ENCODE data around the gene ATAD2B.

The ATAD2B gene

DNA sequence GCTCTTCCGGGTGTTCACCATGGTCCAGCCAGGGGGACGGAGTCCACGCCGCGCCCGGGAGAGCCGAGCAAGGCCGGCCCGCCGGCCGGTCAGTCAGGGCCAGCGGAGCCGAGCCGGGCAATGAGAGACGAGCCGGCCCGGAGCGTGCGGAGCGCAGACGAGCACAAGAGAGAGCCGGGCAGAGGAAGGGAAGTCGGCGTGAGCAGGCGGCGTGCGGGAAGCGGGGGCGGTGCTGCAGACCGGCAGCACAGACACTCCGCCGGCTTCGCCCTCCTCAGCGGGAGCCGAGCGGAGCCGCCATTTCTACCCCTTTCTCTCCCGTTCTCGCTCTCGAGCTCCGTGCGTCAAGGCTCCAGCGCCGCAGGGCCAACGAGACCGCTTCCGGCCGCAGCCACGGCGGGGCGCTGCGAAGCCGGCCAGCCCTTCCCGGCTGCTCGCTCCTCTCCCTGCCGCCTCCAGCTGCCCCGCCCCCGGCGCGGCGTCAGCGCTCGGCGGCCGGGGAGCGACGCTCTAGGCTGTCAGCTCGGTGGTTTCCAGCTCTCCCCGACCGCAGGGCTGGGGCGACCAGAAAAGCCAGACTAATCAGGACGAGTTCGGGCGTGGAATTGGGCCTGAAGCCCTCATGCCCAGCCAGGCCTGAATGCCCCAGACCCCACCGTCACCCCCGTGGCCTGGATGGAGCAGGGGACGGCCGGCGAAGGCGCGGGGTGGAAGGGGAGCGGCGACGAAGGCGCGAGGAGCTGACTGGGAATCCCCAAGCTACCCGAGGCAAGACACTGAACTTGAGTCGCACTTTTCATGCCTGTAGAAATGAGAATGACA is at the start of gene ATAD2B:
ATAD2B (minus strand) TSS at position 374 of the 822 bp plus-strand sequence; CDS start at position 21, 353 bp downstream.
- ATAC-seq, result peak; percentile 94
- TF ChIP-seq, protein P1, sequence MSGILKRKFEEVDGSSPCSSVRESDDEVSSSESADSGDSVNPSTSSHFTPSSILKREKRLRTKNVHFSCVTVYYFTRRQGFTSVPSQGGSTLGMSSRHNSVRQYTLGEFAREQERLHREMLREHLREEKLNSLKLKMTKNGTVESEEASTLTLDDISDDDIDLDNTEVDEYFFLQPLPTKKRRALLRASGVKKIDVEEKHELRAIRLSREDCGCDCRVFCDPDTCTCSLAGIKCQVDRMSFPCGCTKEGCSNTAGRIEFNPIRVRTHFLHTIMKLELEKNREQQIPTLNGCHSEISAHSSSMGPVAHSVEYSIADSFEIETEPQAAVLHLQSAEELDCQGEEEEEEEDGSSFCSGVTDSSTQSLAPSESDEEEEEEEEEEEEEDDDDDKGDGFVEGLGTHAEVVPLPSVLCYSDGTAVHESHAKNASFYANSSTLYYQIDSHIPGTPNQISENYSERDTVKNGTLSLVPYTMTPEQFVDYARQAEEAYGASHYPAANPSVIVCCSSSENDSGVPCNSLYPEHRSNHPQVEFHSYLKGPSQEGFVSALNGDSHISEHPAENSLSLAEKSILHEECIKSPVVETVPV (CRISPR knock-in tag; IDR thresholded peaks at IDR 0.05), result peak; percentile 32; the same call in 1 of the 2 replicates
- TF ChIP-seq BACH2 (CRISPR knock-in tag; IDR thresholded peaks at IDR 0.05; ENCODE audit: borderline replicate concordance) (no peak), PPARA (CRISPR knock-in tag; IDR thresholded peaks at IDR 0.05; ENCODE audit: borderline replicate concordance) (no peak), ZFP3 (CRISPR knock-in tag; IDR thresholded peaks at IDR 0.05) (0 out of 2 replicates have a peak, but pooled peaks have one; percentile 32), GLIS3 (CRISPR knock-in tag; IDR thresholded peaks at IDR 0.05) (no peak), SNAI2 (CRISPR knock-in tag; IDR thresholded peaks at IDR 0.05) (no peak), ZFP30 (CRISPR knock-in tag; IDR thresholded peaks at IDR 0.05) (no peak), RARB (CRISPR knock-in tag; IDR thresholded peaks at IDR 0.05) (no peak), CSDC2 (CRISPR knock-in tag; IDR thresholded peaks at IDR 0.05) (no peak), ARNTL (CRISPR knock-in tag; IDR thresholded peaks at IDR 0.05; ENCODE audit: borderline replicate concordance, low read depth) (no peak), ZNF565 (CRISPR knock-in tag; conservative IDR thresholded peaks at IDR 0.05; ENCODE audit: low read depth) (no peak), ZNF8 (CRISPR knock-in tag; IDR thresholded peaks at IDR 0.05) (no peak), ZC3H10 (CRISPR knock-in tag; IDR thresholded peaks at IDR 0.05) (no peak), ISL1 (CRISPR knock-in tag; IDR thresholded peaks at IDR 0.05) (no peak), ZNF70 (CRISPR knock-in tag; IDR thresholded peaks at IDR 0.05) (no peak), ESRRG (CRISPR knock-in tag; IDR thresholded peaks at IDR 0.05) (no peak), TCF4 (CRISPR knock-in tag; IDR thresholded peaks at IDR 0.05; ENCODE audit: borderline replicate concordance) (no peak), OSR1 (CRISPR knock-in tag; IDR thresholded peaks at IDR 0.05) (no peak), TOX (CRISPR knock-in tag; IDR thresholded peaks at IDR 0.05; ENCODE audit: borderline replicate concordance) (no peak)
- TF ChIP-seq, protein P2, sequence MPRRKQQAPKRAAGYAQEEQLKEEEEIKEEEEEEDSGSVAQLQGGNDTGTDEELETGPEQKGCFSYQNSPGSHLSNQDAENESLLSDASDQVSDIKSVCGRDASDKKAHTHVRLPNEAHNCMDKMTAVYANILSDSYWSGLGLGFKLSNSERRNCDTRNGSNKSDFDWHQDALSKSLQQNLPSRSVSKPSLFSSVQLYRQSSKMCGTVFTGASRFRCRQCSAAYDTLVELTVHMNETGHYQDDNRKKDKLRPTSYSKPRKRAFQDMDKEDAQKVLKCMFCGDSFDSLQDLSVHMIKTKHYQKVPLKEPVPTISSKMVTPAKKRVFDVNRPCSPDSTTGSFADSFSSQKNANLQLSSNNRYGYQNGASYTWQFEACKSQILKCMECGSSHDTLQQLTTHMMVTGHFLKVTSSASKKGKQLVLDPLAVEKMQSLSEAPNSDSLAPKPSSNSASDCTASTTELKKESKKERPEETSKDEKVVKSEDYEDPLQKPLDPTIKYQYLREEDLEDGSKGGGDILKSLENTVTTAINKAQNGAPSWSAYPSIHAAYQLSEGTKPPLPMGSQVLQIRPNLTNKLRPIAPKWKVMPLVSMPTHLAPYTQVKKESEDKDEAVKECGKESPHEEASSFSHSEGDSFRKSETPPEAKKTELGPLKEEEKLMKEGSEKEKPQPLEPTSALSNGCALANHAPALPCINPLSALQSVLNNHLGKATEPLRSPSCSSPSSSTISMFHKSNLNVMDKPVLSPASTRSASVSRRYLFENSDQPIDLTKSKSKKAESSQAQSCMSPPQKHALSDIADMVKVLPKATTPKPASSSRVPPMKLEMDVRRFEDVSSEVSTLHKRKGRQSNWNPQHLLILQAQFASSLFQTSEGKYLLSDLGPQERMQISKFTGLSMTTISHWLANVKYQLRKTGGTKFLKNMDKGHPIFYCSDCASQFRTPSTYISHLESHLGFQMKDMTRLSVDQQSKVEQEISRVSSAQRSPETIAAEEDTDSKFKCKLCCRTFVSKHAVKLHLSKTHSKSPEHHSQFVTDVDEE (CRISPR knock-in tag; IDR thresholded peaks at IDR 0.05), result 0 out of 2 replicates have a peak, but pooled peaks have one; percentile 31
- TF ChIP-seq, protein P3, sequence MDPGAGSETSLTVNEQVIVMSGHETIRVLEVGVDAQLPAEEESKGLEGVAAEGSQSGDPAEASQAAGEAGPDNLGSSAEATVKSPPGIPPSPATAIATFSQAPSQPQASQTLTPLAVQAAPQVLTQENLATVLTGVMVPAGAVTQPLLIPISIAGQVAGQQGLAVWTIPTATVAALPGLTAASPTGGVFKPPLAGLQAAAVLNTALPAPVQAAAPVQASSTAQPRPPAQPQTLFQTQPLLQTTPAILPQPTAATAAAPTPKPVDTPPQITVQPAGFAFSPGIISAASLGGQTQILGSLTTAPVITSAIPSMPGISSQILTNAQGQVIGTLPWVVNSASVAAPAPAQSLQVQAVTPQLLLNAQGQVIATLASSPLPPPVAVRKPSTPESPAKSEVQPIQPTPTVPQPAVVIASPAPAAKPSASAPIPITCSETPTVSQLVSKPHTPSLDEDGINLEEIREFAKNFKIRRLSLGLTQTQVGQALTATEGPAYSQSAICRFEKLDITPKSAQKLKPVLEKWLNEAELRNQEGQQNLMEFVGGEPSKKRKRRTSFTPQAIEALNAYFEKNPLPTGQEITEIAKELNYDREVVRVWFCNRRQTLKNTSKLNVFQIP (CRISPR knock-in tag; IDR thresholded peaks at IDR 0.05; ENCODE audit: borderline replicate concordance, low read depth), result 0 out of 2 replicates have a peak, but pooled peaks have one; percentile 62
- TF ChIP-seq, protein P4, sequence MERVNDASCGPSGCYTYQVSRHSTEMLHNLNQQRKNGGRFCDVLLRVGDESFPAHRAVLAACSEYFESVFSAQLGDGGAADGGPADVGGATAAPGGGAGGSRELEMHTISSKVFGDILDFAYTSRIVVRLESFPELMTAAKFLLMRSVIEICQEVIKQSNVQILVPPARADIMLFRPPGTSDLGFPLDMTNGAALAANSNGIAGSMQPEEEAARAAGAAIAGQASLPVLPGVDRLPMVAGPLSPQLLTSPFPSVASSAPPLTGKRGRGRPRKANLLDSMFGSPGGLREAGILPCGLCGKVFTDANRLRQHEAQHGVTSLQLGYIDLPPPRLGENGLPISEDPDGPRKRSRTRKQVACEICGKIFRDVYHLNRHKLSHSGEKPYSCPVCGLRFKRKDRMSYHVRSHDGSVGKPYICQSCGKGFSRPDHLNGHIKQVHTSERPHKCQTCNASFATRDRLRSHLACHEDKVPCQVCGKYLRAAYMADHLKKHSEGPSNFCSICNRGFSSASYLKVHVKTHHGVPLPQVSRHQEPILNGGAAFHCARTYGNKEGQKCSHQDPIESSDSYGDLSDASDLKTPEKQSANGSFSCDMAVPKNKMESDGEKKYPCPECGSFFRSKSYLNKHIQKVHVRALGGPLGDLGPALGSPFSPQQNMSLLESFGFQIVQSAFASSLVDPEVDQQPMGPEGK (CRISPR knock-in tag; IDR thresholded peaks at IDR 0.05; ENCODE audit: borderline replicate concordance), result 0 out of 2 replicates have a peak, but pooled peaks have one; percentile 22
- TF ChIP-seq, protein P5, sequence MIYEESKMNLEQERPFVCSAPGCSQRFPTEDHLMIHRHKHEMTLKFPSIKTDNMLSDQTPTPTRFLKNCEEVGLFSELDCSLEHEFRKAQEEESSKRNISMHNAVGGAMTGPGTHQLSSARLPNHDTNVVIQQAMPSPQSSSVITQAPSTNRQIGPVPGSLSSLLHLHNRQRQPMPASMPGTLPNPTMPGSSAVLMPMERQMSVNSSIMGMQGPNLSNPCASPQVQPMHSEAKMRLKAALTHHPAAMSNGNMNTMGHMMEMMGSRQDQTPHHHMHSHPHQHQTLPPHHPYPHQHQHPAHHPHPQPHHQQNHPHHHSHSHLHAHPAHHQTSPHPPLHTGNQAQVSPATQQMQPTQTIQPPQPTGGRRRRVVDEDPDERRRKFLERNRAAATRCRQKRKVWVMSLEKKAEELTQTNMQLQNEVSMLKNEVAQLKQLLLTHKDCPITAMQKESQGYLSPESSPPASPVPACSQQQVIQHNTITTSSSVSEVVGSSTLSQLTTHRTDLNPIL (CRISPR knock-in tag; IDR thresholded peaks at IDR 0.05; ENCODE audit: low read depth), result no peak; the same call in 1 of the 2 replicates

DNA sequence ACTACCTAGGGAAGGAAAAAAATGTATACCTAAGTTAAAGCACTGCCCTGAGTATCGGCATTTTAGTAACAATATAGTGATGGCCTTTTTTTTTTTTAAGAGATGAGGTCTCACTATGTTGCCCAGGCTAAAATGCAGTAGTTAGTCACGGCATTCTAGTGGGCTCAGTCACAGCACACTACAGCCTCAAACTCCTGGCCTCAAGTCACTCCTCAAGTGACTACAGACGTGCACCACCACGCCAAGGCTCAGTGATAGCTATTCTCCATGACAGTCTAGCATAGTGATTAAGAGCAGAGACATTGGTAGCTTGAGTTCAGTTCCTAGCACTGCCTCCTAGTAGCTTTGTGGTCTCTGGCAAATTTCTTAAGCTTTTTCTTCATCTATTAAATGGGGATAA is 40.9 kb upstream of the ATAD2B start:
- TF ChIP-seq RARB (CRISPR knock-in tag; IDR thresholded peaks at IDR 0.05) (no peak), GLIS3 (CRISPR knock-in tag; IDR thresholded peaks at IDR 0.05) (no peak), ZC3H10 (CRISPR knock-in tag; IDR thresholded peaks at IDR 0.05) (no peak), TOX (CRISPR knock-in tag; IDR thresholded peaks at IDR 0.05; ENCODE audit: borderline replicate concordance) (no peak), ISL1 (CRISPR knock-in tag; IDR thresholded peaks at IDR 0.05) (no peak), ZNF8 (CRISPR knock-in tag; IDR thresholded peaks at IDR 0.05) (no peak), PPARA (CRISPR knock-in tag; IDR thresholded peaks at IDR 0.05; ENCODE audit: borderline replicate concordance) (no peak), ZNF565 (CRISPR knock-in tag; conservative IDR thresholded peaks at IDR 0.05; ENCODE audit: low read depth) (no peak), ZFP30 (CRISPR knock-in tag; IDR thresholded peaks at IDR 0.05) (no peak)
- TF ChIP-seq, protein P4 (CRISPR knock-in tag; IDR thresholded peaks at IDR 0.05; ENCODE audit: borderline replicate concordance), result no peak
- TF ChIP-seq, protein P3 (CRISPR knock-in tag; IDR thresholded peaks at IDR 0.05; ENCODE audit: borderline replicate concordance, low read depth), result no peak

More for the DNA sequence above, 40.9 kb upstream of the ATAD2B start:
- no peak for ATAC-seq
